EH (cell line): Measurements from ENCODE around the gene FAM107B.
"Not testable (repeated sequence)": the region's sequence is repeated elsewhere in the genome, so short reads cannot be mapped to it uniquely, and the experiment has no call there.

ENCODE experiments used
- DNase-seq: peaks from one replicate; pipeline ENCODE4 v3.0.0-alpha.2; 2015; ENCODE audit warnings: low read depth

Gene FAM107B

GRCh38 chr10:14774797-14775196 lies at the start of gene FAM107B:
FAM107B (minus strand) TSS chr10:14774897; CDS start chr10:14774663, 234 bp downstream.
- DNase-seq = no peak

- DNase-seq = no peak
Measured at GRCh38 chr10:14823966-14824365, 49.3 kb upstream of the FAM107B start.

- peak; percentile 64 for DNase-seq
Measured at GRCh38 chr10:14822879-14823755, 48.4 kb upstream of the FAM107B start.

- DNase-seq = no peak
Measured at GRCh38 chr10:14821635-14822375, 47.1 kb upstream of the FAM107B start.

- no peak for DNase-seq
Measured at GRCh38 chr10:14820775-14821154, 46.1 kb upstream of the FAM107B start.

GRCh38 chr10:14820010-14820774 lies 45.5 kb upstream of the FAM107B start:
- DNase-seq = peak; percentile 93

- not testable (repeated sequence) for DNase-seq
Measured at GRCh38 chr10:14816717-14817116, 42.0 kb upstream of the FAM107B start.

GRCh38 chr10:14815681-14816080 lies 41.0 kb upstream of the FAM107B start:
- DNase-seq = no peak

GRCh38 chr10:14812271-14812670 lies 37.6 kb upstream of the FAM107B start:
- DNase-seq = peak; percentile 11

- no peak for DNase-seq
Measured at GRCh38 chr10:14810969-14811953, 36.6 kb upstream of the FAM107B start.

GRCh38 chr10:14806318-14806717 lies 31.6 kb upstream of the FAM107B start:
- no peak for DNase-seq

GRCh38 chr10:14803827-14804226 lies 29.1 kb upstream of the FAM107B start:
- DNase-seq = no peak

GRCh38 chr10:14801723-14802122 lies 27.0 kb upstream of the FAM107B start:
- DNase-seq = no peak

GRCh38 chr10:14800397-14800796 lies 25.7 kb upstream of the FAM107B start:
- no peak for DNase-seq

GRCh38 chr10:14798636-14799035 lies 23.9 kb upstream of the FAM107B start:
- DNase-seq = no peak

- peak; percentile 41 for DNase-seq
Measured at GRCh38 chr10:14787938-14788337, 13.2 kb upstream of the FAM107B start.

- no peak for DNase-seq
Measured at GRCh38 chr10:14784459-14785055, 9.9 kb upstream of the FAM107B start.

- DNase-seq = peak; percentile 92
Measured at GRCh38 chr10:14782691-14783363, 8.1 kb upstream of the FAM107B start.

- DNase-seq = no peak
Measured at GRCh38 chr10:14781763-14782162, 7.1 kb upstream of the FAM107B start.

GRCh38 chr10:14779001-14779651 lies 4.4 kb upstream of the FAM107B start:
- DNase-seq = peak; percentile 93
